GM21619 (cell line): ENCODE measurements around the gene GAST.

ENCODE experiments used
- ATAC-seq: cut with Tn5 transposase; IDR thresholded peaks from one replicate; pipeline ENCODE4 v1.9.1; 2021; ENCODE audit not compliant: unreplicated experiment

Gene GAST

GRCh38 chr17:41738801-41739112 lies 26.6 kb downstream of the GAST start:
- no peak for ATAC-seq

- ATAC-seq: no peak
These were observed 27.7 kb downstream of the GAST start for GRCh38 chr17:41739661-41740352.

GRCh38 chr17:41740506-41740905 lies 28.4 kb downstream of the GAST start:
- no peak for ATAC-seq

GRCh38 chr17:41741709-41742108 lies 29.6 kb downstream of the GAST start:
- no peak for ATAC-seq

- no peak for ATAC-seq
These were observed 36.1 kb downstream of the GAST start for GRCh38 chr17:41748275-41748674.

GRCh38 chr17:41750862-41751261 lies 38.7 kb downstream of the GAST start:
- ATAC-seq: no peak

- ATAC-seq: no peak
These were observed 39.2 kb downstream of the GAST start for GRCh38 chr17:41751288-41751687.

- ATAC-seq: no peak
These were observed 41.9 kb downstream of the GAST start for GRCh38 chr17:41754066-41754465.

GRCh38 chr17:41758601-41759000 lies 46.5 kb downstream of the GAST start:
- ATAC-seq: no peak

- no peak for ATAC-seq
These were observed 48.7 kb downstream of the GAST start for GRCh38 chr17:41760878-41761277.

GRCh38 chr17:41762391-41762790 lies 50.3 kb downstream of the GAST start:
- ATAC-seq: no peak

- no peak for ATAC-seq
These were observed 50.7 kb downstream of the GAST start for GRCh38 chr17:41762841-41763240.

GRCh38 chr17:41763327-41763726 lies 51.2 kb downstream of the GAST start:
- ATAC-seq: no peak
